Bronchial epithelial cell (primary cell): ENCODE measurements around the gene GARIN5B. TPM values are rescaled to one million over a fixed set of nuclear protein-coding genes. Genes with fewer than 3 reads are reported as not detected.

Experiments used
- DNase-seq: peaks from one replicate; pipeline ENCODE4 v3.0.0-alpha.2; 2010; ENCODE audit warnings: low read depth
- FAIRE-seq: peaks from 2 replicates; lab custom pipeline; 2011; peaks lifted over from hg19 to GRCh38; lab: Jason Lieb, UNC
- H3K27me3 ChIP-seq: 2 replicates; pipeline ENCODE4 v1.5.1; 2011; ENCODE audit warnings: low read length; ENCODE audit not compliant: control insufficient read depth, insufficient read depth
- H3K36me3 ChIP-seq: 2 replicates; pipeline ENCODE4 v1.5.1; 2011; ENCODE audit warnings: low read length; ENCODE audit not compliant: control insufficient read depth, insufficient read depth
- H3K4me3 ChIP-seq: 2 replicates; pipeline ENCODE4 v1.5.1; 2011; ENCODE audit warnings: mild to moderate bottlenecking, low read depth, low read length, control low read depth
- total RNA-seq: library from RNA; depleted of rRNA; stranded (reverse); fragments of >200 nt; gene quantifications from 2 replicates; pipeline ENCODE4 v1.2.1, GENCODE V29; 2014
- TF ChIP-seq, protein P1 (sequence below): IDR thresholded peaks from 2 replicates; pipeline ENCODE4 v1.5.1; 2011; ENCODE audit warnings: mild to moderate bottlenecking, moderate library complexity, low read length, control low read depth, inconsistent platforms; ENCODE audit not compliant: insufficient read depth, severe bottlenecking

GARIN5B gene
- total RNA-seq, 1 donor from 2014 or later = not detected

DNA sequence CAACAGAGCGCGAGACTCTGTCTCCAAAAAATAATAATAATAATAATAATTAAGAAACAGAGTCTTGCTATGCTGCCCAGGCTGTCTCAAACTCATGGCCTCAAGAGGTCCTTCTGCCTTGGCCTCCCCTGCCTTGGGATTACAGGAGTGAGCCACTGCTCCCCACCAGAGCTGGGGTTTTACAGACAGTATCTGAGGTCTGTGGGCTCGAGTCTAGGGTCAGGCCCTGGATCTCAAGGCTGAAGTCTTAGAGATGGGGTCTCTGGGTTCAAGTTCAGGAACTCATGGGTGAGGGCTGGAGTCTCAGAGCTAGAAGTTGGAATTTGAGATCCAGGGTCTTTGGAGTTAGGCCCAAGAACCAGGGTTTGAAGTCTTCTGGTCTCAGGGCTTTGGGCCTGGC is 3.7 kb upstream of the GARIN5B start:
- H3K36me3 ChIP-seq = no peaks in the 10 kb centered on the region
- FAIRE-seq = no peak
- TF ChIP-seq, protein P1, sequence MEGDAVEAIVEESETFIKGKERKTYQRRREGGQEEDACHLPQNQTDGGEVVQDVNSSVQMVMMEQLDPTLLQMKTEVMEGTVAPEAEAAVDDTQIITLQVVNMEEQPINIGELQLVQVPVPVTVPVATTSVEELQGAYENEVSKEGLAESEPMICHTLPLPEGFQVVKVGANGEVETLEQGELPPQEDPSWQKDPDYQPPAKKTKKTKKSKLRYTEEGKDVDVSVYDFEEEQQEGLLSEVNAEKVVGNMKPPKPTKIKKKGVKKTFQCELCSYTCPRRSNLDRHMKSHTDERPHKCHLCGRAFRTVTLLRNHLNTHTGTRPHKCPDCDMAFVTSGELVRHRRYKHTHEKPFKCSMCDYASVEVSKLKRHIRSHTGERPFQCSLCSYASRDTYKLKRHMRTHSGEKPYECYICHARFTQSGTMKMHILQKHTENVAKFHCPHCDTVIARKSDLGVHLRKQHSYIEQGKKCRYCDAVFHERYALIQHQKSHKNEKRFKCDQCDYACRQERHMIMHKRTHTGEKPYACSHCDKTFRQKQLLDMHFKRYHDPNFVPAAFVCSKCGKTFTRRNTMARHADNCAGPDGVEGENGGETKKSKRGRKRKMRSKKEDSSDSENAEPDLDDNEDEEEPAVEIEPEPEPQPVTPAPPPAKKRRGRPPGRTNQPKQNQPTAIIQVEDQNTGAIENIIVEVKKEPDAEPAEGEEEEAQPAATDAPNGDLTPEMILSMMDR = no peak
- no peak for DNase-seq
- no peak overlapping the region for H3K4me3 ChIP-seq
- peaks cover under 1% of the 10 kb centered on the region for H3K27me3 ChIP-seq

- H3K27me3 ChIP-seq = no peaks in the 10 kb centered on the region
- no peak for DNase-seq
- TF ChIP-seq, protein P1 = no peak
- no peaks in the 10 kb centered on the region for H3K36me3 ChIP-seq
- FAIRE-seq = no peak
- H3K4me3 ChIP-seq = no peak overlapping the region
Measured at GRCh38 chr19:55365964-55366363, 2.9 kb upstream of the GARIN5B start.

- no peaks in the 10 kb centered on the region for H3K36me3 ChIP-seq
- TF ChIP-seq, protein P1 = no peak
Measured at GRCh38 chr19:55365245-55365644, 2.2 kb upstream of the GARIN5B start.

DNA sequence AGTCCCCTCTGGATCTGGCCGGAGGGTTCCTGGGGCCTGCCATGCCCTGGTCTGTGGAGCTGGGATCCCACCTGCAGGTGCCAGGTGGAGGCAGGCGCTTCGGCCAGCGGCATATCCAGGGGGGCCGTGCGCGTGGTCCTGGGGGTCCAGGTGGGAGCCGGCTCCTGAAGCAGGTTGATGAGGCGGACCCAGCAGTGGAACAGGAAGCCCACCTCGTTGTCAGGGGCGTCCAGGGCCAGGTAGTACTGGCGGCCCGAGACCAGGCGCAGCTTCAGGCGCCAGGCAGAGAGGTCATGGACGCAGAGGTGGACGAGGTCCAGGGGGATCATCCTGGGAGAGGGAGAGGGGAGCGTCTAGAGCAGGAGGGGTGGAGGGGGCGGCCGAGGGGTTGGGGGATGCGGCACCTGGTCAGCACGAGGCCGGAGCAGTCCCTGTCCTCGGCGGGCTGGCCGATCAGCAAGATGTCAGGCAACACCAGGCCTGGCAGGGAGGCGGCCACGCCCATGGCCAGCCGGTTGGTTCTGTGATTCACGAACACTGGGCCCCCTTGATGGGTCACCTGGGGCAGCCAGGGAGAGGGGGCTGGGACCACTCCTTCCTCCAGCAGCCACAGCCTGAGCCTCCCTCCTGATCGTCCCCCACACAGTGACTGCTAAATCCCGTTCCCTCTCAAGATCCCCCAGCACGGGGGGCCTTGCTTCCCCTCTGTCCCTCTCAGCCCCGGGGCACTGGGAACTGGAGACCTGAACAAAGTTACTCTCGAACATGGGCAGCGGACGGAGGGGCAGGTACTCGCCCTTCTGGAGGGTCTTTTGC is 678 bp downstream of the GARIN5B start:
- no peaks in the 10 kb centered on the region for H3K27me3 ChIP-seq
- FAIRE-seq = no peak
- TF ChIP-seq, protein P1 = no peak
- H3K36me3 ChIP-seq = no peaks in the 10 kb centered on the region
- no peak overlapping the region for H3K4me3 ChIP-seq
- DNase-seq = no peak

More at GRCh38 chr19:55365245-55365644, 2.2 kb upstream of the GARIN5B start:
- DNase-seq = no peak
- no peak overlapping the region for H3K4me3 ChIP-seq
- H3K27me3 ChIP-seq = no peaks in the 10 kb centered on the region
- no peak for FAIRE-seq

DNA sequence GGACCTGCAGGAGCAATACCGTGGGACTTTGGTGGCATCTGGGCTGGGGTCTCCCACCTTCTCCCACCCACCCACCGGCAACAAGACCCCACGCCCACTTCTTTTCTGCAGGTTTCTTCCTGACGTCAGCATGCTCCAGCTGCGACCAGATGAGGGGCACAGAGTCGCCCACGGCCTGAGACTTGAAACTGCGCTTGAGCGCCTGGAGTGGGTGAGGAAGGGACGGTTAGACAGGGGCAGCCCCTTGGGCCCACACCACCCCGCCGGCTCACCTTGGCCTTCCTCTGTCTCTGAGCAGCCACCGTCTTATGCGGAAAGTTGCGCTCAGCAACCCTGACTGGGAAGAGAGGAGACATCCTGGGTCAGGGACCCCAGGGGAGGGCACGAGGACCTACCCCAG is 2.2 kb downstream of the GARIN5B start:
- H3K36me3 ChIP-seq = no peaks in the 10 kb centered on the region
- TF ChIP-seq, protein P1 = no peak
- FAIRE-seq (no peak), DNase-seq (no peak)
- no peaks in the 10 kb centered on the region for H3K27me3 ChIP-seq
- H3K4me3 ChIP-seq = no peak overlapping the region
